H1 (cell line): Measurements from ENCODE around the gene IL36B. TPM values are rescaled to one million over a fixed set of nuclear protein-coding genes. Genes with fewer than 3 reads are reported as not detected.

ENCODE experiments used
- CTCF ChIA-PET: fragments of 300-600 bp; sonication (Branson Sonifier 250); formaldehyde crosslinking; loops from one replicate; lab custom pipeline; 2021; ENCODE audit not compliant: partially characterized antibody; lab: Charles Lee
- POLR2A ChIA-PET: fragments of 300-600 bp; sonication (Branson Sonifier 250); formaldehyde crosslinking; loops from one replicate; lab custom pipeline; 2021; ENCODE audit warnings: inconsistent platforms; ENCODE audit not compliant: partially characterized antibody; lab: Charles Lee
- DNase-seq, 2 experiments: peaks; one replicate each; pipeline versions ENCODE4 v3.0.0 to v3.0.0-alpha.2; 2010 to 2022; ENCODE audit warnings: low spot score in 2 of 2, low read depth in 1 of 2, mixed read lengths in 1 of 2
- FAIRE-seq: peaks from 2 replicates; lab custom pipeline; 2011; peaks lifted over from hg19 to GRCh38; lab: Jason Lieb, UNC
- H2AFZ ChIP-seq: 2 replicates; pipeline ENCODE4 v1.8.1; 2012; ENCODE audit warnings: low read length, inconsistent platforms
- H2AK5ac ChIP-seq: 2 replicates; pipeline ENCODE4 v1.6.1; 2013; ENCODE audit warnings: low read depth, low read length
- H2BK120ac ChIP-seq: replicated peaks from 2 replicates; pipeline ENCODE3; 2013; ENCODE audit warnings: low read depth, low read length, inconsistent platforms
- H2BK12ac ChIP-seq: 2 replicates; pipeline ENCODE4 v1.6.1; 2013; ENCODE audit warnings: low read depth, low read length
- H2BK15ac ChIP-seq: 2 replicates; pipeline ENCODE4 v1.6.1; 2013; ENCODE audit warnings: low read length
- H2BK20ac ChIP-seq: 2 replicates; pipeline ENCODE4 v1.6.1; 2013; ENCODE audit warnings: low read length
- H2BK5ac ChIP-seq: 2 replicates; pipeline ENCODE4 v1.6.1; 2013; ENCODE audit warnings: low read depth, low read length
- H3K14ac ChIP-seq: 2 replicates; pipeline ENCODE4 v1.6.1; 2013; ENCODE audit warnings: inconsistent platforms; ENCODE audit not compliant: insufficient read length
- H3K18ac ChIP-seq: 2 replicates; pipeline ENCODE4 v1.6.1; 2013; ENCODE audit warnings: low read length; ENCODE audit errors: extremely low read depth
- H3K23ac ChIP-seq: 2 replicates; pipeline ENCODE4 v1.6.1; 2013; ENCODE audit warnings: inconsistent platforms; ENCODE audit not compliant: insufficient read length
- H3K23me2 ChIP-seq: 2 replicates; pipeline ENCODE4 v1.6.1; 2013; ENCODE audit warnings: low read depth, low read length
- H3K27ac ChIP-seq: 2 replicates; pipeline ENCODE4 v1.6.1; 2011; ENCODE audit warnings: low read depth, low read length, inconsistent platforms
- H3K27me3 ChIP-seq, 4 experiments: replicated peaks in 1 of 4; 1 replicate in 1 of 4; 2 replicates in 3 of 4; pipeline versions ENCODE4 v1.6.1 to v1.8.1; 2011 to 2013; ENCODE audit warnings: low read length in 3 of 4, mild to moderate bottlenecking in 3 of 4, inconsistent platforms in 2 of 4, mixed read lengths in 2 of 4, moderate library complexity in 1 of 4; ENCODE audit not compliant: control insufficient read depth in 3 of 4, insufficient read depth in 3 of 4; ENCODE audit errors: extremely low read depth in 1 of 4
- H3K36me3 ChIP-seq, 4 experiments: 2 replicates each; pipeline versions ENCODE4 v1.6.1 to v1.8.1; 2011 to 2013; ENCODE audit warnings: mild to moderate bottlenecking in 4 of 4, low read length in 3 of 4, moderate library complexity in 2 of 4, control low read depth in 1 of 4, inconsistent platforms in 1 of 4; ENCODE audit not compliant: insufficient read depth in 4 of 4, control insufficient read depth in 2 of 4
- H3K4ac ChIP-seq: replicated peaks from 2 replicates; pipeline ENCODE3; 2013; ENCODE audit warnings: low read length, low read depth, mixed read lengths, inconsistent platforms; ENCODE audit not compliant: insufficient read length
- H3K4me1 ChIP-seq, 4 experiments: replicated peaks in 1 of 4; 1 replicate in 1 of 4; 2 replicates in 3 of 4; pipeline versions ENCODE4 v1.6.1 to v1.8.1; 2011 to 2013; ENCODE audit warnings: low read length in 3 of 4, inconsistent platforms in 2 of 4, mixed read lengths in 1 of 4; ENCODE audit not compliant: insufficient read depth in 4 of 4, control insufficient read depth in 3 of 4
- H3K4me2 ChIP-seq, 2 experiments: 2 replicates each; pipeline versions ENCODE4 v1.6.1 to v1.8.1; 2011 to 2013; ENCODE audit warnings: low read depth in 2 of 2, low read length in 2 of 2, control low read depth in 1 of 2, inconsistent platforms in 1 of 2, mild to moderate bottlenecking in 1 of 2; ENCODE audit not compliant: insufficient read depth in 1 of 2
- H3K4me3 ChIP-seq, 4 experiments: fragments of 200-600, 300-600 bp in 1 of 4; sonication (generic), shearing (Covaris generic), sonication (Bioruptor Twin) in 1 of 4; 2 replicates each; pipeline versions ENCODE4 v1.5.1 to v1.8.1; 2011 to 2016; ENCODE audit warnings: low read length in 4 of 4, low read depth in 3 of 4, control low read depth in 2 of 4, inconsistent platforms in 2 of 4, mild to moderate bottlenecking in 2 of 4, mixed read lengths in 1 of 4, moderate library complexity in 1 of 4; ENCODE audit not compliant: insufficient read depth in 2 of 4; ENCODE audit errors: extremely low read depth in 1 of 4
- H3K56ac ChIP-seq: replicated peaks from 2 replicates; pipeline ENCODE3; 2013; ENCODE audit warnings: low read depth, mild to moderate bottlenecking, mixed read lengths, low read length, inconsistent platforms; ENCODE audit not compliant: insufficient read length
- H3K79me1 ChIP-seq: 2 replicates; pipeline ENCODE4 v1.6.1; 2013; ENCODE audit warnings: low read depth, low read length, control low read depth
- H3K79me2 ChIP-seq, 2 experiments: 2 replicates each; pipeline versions ENCODE4 v1.6.1 to v1.8.1; 2012 to 2013; ENCODE audit warnings: low read length in 2 of 2, mild to moderate bottlenecking in 2 of 2, inconsistent platforms in 1 of 2; ENCODE audit not compliant: insufficient read depth in 2 of 2, control insufficient read depth in 1 of 2
- H3K9ac ChIP-seq, 4 experiments: replicated peaks in 1 of 4; 1 replicate in 1 of 4; 2 replicates in 3 of 4; pipeline versions ENCODE4 v1.6.1 to v1.8.1; 2011 to 2013; ENCODE audit warnings: low read depth in 3 of 4, low read length in 3 of 4, control low read depth in 2 of 4, mild to moderate bottlenecking in 2 of 4, moderate library complexity in 2 of 4, inconsistent platforms in 1 of 4; ENCODE audit errors: extremely low read depth in 1 of 4
- H3K9me3 ChIP-seq, 2 experiments: 2 replicates each; pipeline versions ENCODE4 v1.6.1 to v1.8.1; 2012 to 2013; ENCODE audit warnings: mild to moderate bottlenecking in 2 of 2, moderate library complexity in 2 of 2, control low read depth in 1 of 2, inconsistent platforms in 1 of 2, low read depth in 1 of 2, low read length in 1 of 2, mixed read lengths in 1 of 2; ENCODE audit not compliant: insufficient read depth in 2 of 2
- H4K20me1 ChIP-seq, 2 experiments: replicated peaks in 1 of 2; 2 replicates each; pipeline versions ENCODE3 to v1.8.1; 2011 to 2013; ENCODE audit warnings: inconsistent platforms in 2 of 2, low read length in 2 of 2, mild to moderate bottlenecking in 1 of 2; ENCODE audit not compliant: insufficient read depth in 2 of 2, control insufficient read depth in 1 of 2
- H4K5ac ChIP-seq: 2 replicates; pipeline ENCODE4 v1.6.1; 2013; ENCODE audit warnings: low read length, low read depth, mixed read lengths, inconsistent platforms; ENCODE audit not compliant: insufficient read length
- H4K8ac ChIP-seq: 2 replicates; pipeline ENCODE4 v1.8.0; 2013; ENCODE audit warnings: mild to moderate bottlenecking, moderate library complexity, low read length, inconsistent platforms; ENCODE audit not compliant: insufficient read depth; ENCODE audit errors: extremely low read depth
- H4K91ac ChIP-seq: replicated peaks from 2 replicates; pipeline ENCODE3; 2013; ENCODE audit warnings: low read length, mixed read lengths, inconsistent platforms; ENCODE audit not compliant: insufficient read length
- CBX5 ChIP-seq: fragments of 300-800, 300-1000 bp; sonication (generic); IDR thresholded peaks from 2 replicates; pipeline ENCODE4 v1.7.1; 2016; ENCODE audit warnings: antibody characterized with exemption, low read length, low read depth
- CBX8 ChIP-seq: fragments of 300-800, 300-1000 bp; sonication (generic); IDR thresholded peaks from 2 replicates; pipeline ENCODE4 v1.7.1; 2016; ENCODE audit warnings: low read depth, low read length, borderline replicate concordance
- CEBPB ChIP-seq: IDR thresholded peaks from 2 replicates; pipeline ENCODE4 v1.6.1; 2012; ENCODE audit warnings: low read depth, low read length
- CHD1 ChIP-seq: IDR thresholded peaks from 2 replicates; pipeline ENCODE4 v1.6.1; 2012; ENCODE audit warnings: low read depth, low read length, improper control_type of control experiment
- EGR1 ChIP-seq: IDR thresholded peaks from 2 replicates; pipeline ENCODE4 v1.6.1; 2011; ENCODE audit warnings: low read depth, low read length, borderline replicate concordance
- FOSL1 ChIP-seq: IDR thresholded peaks from 2 replicates; pipeline ENCODE4 v1.6.1; 2011; ENCODE audit warnings: mild to moderate bottlenecking, low read depth, low read length, moderate library complexity; ENCODE audit not compliant: insufficient read depth
- GTF2F1 ChIP-seq: IDR thresholded peaks from 2 replicates; pipeline ENCODE4 v1.6.1; 2012; ENCODE audit warnings: low read depth, low read length, improper control_type of control experiment, borderline replicate concordance
- HDAC2 ChIP-seq, 2 experiments: fragments of 300-600 bp in 1 of 2; sonication (generic) in 1 of 2; IDR thresholded peaks; 2 replicates each; pipeline ENCODE4 v1.6.1; 2011 to 2012; ENCODE audit warnings: low read depth in 2 of 2, low read length in 2 of 2, mild to moderate bottlenecking in 2 of 2, moderate library complexity in 2 of 2, borderline replicate concordance in 1 of 2, inconsistent platforms in 1 of 2
- RXRA ChIP-seq: IDR thresholded peaks from 2 replicates; pipeline ENCODE4 v1.6.1; 2011; ENCODE audit warnings: low read depth, mild to moderate bottlenecking, low read length, moderate library complexity; ENCODE audit not compliant: insufficient read depth
- SUZ12 ChIP-seq: fragments of 200-600 bp; sonication (generic); IDR thresholded peaks from 2 replicates; pipeline ENCODE4 v1.6.1; 2012; ENCODE audit warnings: mild to moderate bottlenecking, inconsistent platforms, low read length, moderate library complexity, mixed read lengths
- WGBS, 2 experiments: shearing (Covaris generic) in 1 of 2; methylation state at CpG; one replicate each; pipeline versions ENCODE4 v1.1.6 to v1.1.7; 2013 to 2015; ENCODE audit warnings: low lambda C conversion rate in 2 of 2, mixed read lengths in 2 of 2, inconsistent platforms in 1 of 2, low coverage in 1 of 2, missing lambda C conversion rate in 1 of 2; ENCODE audit not compliant: insufficient replicate concordance in 2 of 2, insufficient coverage in 1 of 2, insufficient read length in 1 of 2; ENCODE audit errors: extremely low coverage in 1 of 2, missing lambda C conversion rate in 1 of 2; 5-methylcytosine and 5-hydroxymethylcytosine counted together
- polyA plus RNA-seq, 7 experiments: library from polyadenylated mRNA; depleted of rRNA in 3 of 7; stranded (reverse) in 5 of 7; unstranded in 2 of 7; fragments of >200 nt in 5 of 7; fragments of 200-250 nt in 2 of 7; gene quantifications; 1 replicate in 5 of 7; 2 replicates in 1 of 7; 4 replicates in 1 of 7; pipeline versions ENCODE4 v1.2.1 to v1.2.3, GENCODE V29; 2011 to 2013; ENCODE audit warnings: missing spikeins in 2 of 7, mixed read lengths in 2 of 7
- total RNA-seq: library from RNA; stranded (reverse); fragmentation: NEBNext Ultra II Directional; extraction: Animal tissue kit (Norgen Biotek cat#: 25700); gene quantifications from 2 replicates; pipeline ENCODE4 v1.2.1, GENCODE V29; 2021
- TF ChIP-seq, protein P1 (sequence below): IDR thresholded peaks from 2 replicates; pipeline ENCODE4 v1.6.1; 2011; ENCODE audit warnings: low read depth, mild to moderate bottlenecking, low read length; ENCODE audit not compliant: insufficient read depth
- TF ChIP-seq, protein P2 (sequence below): IDR thresholded peaks from 2 replicates; pipeline ENCODE4 v1.6.1; 2012; ENCODE audit warnings: low read length, inconsistent platforms

The IL36B gene
- total and polyA plus RNA-seq, 2 of the 8 experiments (the other 6 are each of a cell fraction or from before 2014, with no cell fraction given), result not detected

DNA sequence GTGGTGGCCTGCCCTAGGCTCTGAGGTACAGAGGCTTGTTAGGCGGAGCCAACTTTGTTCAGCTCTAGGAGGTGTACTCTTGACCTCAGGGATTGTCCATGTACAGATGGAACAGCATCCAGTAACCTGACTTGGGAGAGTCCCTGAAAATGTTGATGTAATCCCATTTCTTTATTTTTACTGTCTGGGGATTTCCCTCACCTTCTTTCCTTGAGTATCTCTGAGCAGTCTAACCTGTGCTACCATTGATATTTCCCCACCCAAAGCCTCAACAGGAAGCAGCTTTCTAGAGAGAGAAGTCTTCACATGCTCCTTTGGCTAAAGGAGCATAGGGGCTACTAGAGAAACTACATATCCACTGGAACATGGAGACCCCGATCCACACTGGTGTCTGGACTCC is 37.0 kb downstream of the IL36B start:
- WGBS, 2 experiments, result 87% methylated on average over 2 of the region's 2 CpGs; no CpG with 5 or more reads in 1 of the 2 experiments
- TF ChIP-seq HDAC2 (IDR thresholded peaks at IDR 0.05; ENCODE audit: borderline replicate concordance in 1 of 2, low read depth in 2 of 2, low read length in 2 of 2) (no peak), CBX5 (no peak), SUZ12 (no peak), CHD1 (no peak), GTF2F1 (no peak), CBX8 (no peak), RXRA (no peak), EGR1 (no peak), FOSL1 (no peak), CEBPB (no peak)
- TF ChIP-seq, protein P1, sequence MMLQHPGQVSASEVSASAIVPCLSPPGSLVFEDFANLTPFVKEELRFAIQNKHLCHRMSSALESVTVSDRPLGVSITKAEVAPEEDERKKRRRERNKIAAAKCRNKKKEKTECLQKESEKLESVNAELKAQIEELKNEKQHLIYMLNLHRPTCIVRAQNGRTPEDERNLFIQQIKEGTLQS, result no peak
- TF ChIP-seq, protein P2, sequence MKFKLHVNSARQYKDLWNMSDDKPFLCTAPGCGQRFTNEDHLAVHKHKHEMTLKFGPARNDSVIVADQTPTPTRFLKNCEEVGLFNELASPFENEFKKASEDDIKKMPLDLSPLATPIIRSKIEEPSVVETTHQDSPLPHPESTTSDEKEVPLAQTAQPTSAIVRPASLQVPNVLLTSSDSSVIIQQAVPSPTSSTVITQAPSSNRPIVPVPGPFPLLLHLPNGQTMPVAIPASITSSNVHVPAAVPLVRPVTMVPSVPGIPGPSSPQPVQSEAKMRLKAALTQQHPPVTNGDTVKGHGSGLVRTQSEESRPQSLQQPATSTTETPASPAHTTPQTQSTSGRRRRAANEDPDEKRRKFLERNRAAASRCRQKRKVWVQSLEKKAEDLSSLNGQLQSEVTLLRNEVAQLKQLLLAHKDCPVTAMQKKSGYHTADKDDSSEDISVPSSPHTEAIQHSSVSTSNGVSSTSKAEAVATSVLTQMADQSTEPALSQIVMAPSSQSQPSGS, result no peak

More for the DNA sequence above, 37.0 kb downstream of the IL36B start:
- Histone ChIP-seq H3K4me3 (no peak overlapping the region), H2AK5ac (no peak overlapping the region), H2BK15ac (no peak overlapping the region), H3K27me3 (no peaks in the 10 kb centered on the region), H3K4me1 (no peaks in the 10 kb centered on the region), H4K20me1 (no peaks in the 10 kb centered on the region), H3K18ac (no peak overlapping the region), H3K9me3 (peaks cover 0 to 4% of the 10 kb centered on the region in 2 experiments; a peak in 1 of 4 replicates), H3K4ac (no peak overlapping the region), H2BK20ac (no peak overlapping the region), H2BK120ac (no peak overlapping the region), H4K5ac (no peak overlapping the region), H3K23me2 (no peaks in the 10 kb centered on the region), H3K56ac (no peak overlapping the region), H3K79me1 (no peaks in the 10 kb centered on the region), H3K4me2 (no peak overlapping the region), H2BK5ac (no peak overlapping the region), H2BK12ac (no peak overlapping the region), H4K91ac (no peak overlapping the region), H3K27ac (no peak overlapping the region), H3K14ac (no peak overlapping the region), H4K8ac (no peak overlapping the region), H3K79me2 (no peaks in the 10 kb centered on the region), H3K9ac (no peak overlapping the region), H3K23ac (no peak overlapping the region), H3K36me3 (no peaks in the 10 kb centered on the region), H2AFZ (no peak overlapping the region)
- ChIA-PET POLR2A (no interaction called here), CTCF (no interaction called here)
- DNase-seq (no peak), FAIRE-seq (no peak)
